ENCODE results near the gene CPNE8.

DNA sequence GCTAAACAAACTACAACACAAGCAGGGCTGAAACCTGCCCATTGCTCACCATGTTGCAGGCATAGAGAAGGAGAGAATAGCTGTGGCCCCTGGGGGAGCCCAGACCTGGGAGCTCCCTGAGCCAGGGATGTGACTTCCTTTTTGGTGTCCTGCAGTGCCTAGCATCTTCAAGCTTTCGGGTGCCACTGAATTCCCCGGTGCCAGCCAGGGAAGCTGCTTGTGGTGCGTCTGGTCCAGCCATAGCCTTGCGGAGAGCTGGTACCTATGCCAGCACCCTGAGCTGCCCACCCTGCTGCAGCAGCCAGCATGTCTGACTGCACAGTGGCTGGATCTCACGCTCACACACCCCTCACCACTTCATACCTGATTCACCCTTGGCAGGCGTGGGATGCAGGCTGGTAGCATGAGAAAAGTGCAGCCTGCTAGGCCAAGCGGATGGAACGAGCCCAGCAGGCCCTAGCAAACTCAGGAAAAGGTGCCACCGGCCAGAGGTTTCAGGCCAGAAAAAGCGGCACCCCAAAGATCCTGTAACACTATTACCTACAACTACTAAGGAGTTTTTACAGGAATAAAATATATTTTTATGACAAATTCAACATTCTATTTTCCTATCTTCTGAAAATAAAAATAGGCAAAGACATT, 183.7 kb downstream of the CPNE8 start:
- TF ChIP-seq, protein P1, sequence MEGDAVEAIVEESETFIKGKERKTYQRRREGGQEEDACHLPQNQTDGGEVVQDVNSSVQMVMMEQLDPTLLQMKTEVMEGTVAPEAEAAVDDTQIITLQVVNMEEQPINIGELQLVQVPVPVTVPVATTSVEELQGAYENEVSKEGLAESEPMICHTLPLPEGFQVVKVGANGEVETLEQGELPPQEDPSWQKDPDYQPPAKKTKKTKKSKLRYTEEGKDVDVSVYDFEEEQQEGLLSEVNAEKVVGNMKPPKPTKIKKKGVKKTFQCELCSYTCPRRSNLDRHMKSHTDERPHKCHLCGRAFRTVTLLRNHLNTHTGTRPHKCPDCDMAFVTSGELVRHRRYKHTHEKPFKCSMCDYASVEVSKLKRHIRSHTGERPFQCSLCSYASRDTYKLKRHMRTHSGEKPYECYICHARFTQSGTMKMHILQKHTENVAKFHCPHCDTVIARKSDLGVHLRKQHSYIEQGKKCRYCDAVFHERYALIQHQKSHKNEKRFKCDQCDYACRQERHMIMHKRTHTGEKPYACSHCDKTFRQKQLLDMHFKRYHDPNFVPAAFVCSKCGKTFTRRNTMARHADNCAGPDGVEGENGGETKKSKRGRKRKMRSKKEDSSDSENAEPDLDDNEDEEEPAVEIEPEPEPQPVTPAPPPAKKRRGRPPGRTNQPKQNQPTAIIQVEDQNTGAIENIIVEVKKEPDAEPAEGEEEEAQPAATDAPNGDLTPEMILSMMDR (IDR thresholded peaks at IDR 0.05 in 4 of 5, conservative IDR thresholded peaks at IDR 0.05 in 1 of 5), result no peak
- TF ChIP-seq POLR2A (IDR thresholded peaks at IDR 0.05), result no peak
